Islet precursor cell (in vitro differentiated cells): Measurements from ENCODE around the gene LTBP1.

Source experiments
- DNase-seq: peaks from one replicate; pipeline ENCODE4 v3.0.0-alpha.2; 2018

Gene LTBP1

GRCh38 chr2:33443274-33443829 is 496.6 kb downstream of the LTBP1 start:
- DNase-seq, result no peak

- DNase-seq, result no peak
Measured at GRCh38 chr2:33444967-33445366, 498.2 kb downstream of the LTBP1 start.

GRCh38 chr2:33448220-33448899 is 501.6 kb downstream of the LTBP1 start:
- DNase-seq, result no peak
